CD8-positive, alpha-beta memory T cell (primary cell): ENCODE data around the gene HARS2. TPM values are rescaled to one million over a fixed set of nuclear protein-coding genes. Genes with fewer than 3 reads are reported as not detected.

Experiments
- polyA plus RNA-seq: library from polyadenylated mRNA; unstranded; fragments of 300-500 nt; fragmentation: Illumina TruSeq; gene quantifications from one replicate; pipeline ENCODE4 v1.2.3, GENCODE V29; 2021
- total RNA-seq, 2 experiments: library from RNA; stranded (reverse); gene quantifications; one replicate each; pipeline ENCODE4 v1.2.3, GENCODE V29; 2021

HARS2 gene
- total and polyA plus RNA-seq, 3 experiments from 2014 or later: 21.0 to 29.4 (median 26.4) TPM

Other genes with a start within 250 kb of the HARS2 start
- 10 to 100 TPM; 11.1 to 11.9 TPM for gene EIF4EBP3, start 143.8 kb upstream of the HARS2 start, total RNA-seq
- 22.2 TPM for gene EIF4EBP3, start 143.8 kb upstream of the HARS2 start, polyA plus RNA-seq
- gene SRA1, start 134.0 kb upstream of the HARS2 start, total RNA-seq: 10 to 100 TPM; 59.6 to 60.7 TPM
- 36.1 TPM for gene SRA1, start 134.0 kb upstream of the HARS2 start, polyA plus RNA-seq
- 10 to 100 TPM; 14.1 to 17.0 TPM for gene APBB3, start 126.9 kb upstream of the HARS2 start, total RNA-seq
- gene APBB3, start 126.9 kb upstream of the HARS2 start, polyA plus RNA-seq: 3.5 TPM
- 100 to 1,000 TPM; 120 to 126 TPM for gene SLC35A4, start 126.6 kb upstream of the HARS2 start, total RNA-seq
- gene SLC35A4, start 126.6 kb upstream of the HARS2 start, polyA plus RNA-seq: 105 TPM
- gene CD14, start 58.3 kb upstream of the HARS2 start, total RNA-seq: 1 to 10 TPM; 3.1 to 3.3 TPM
- gene CD14, start 58.3 kb upstream of the HARS2 start, polyA plus RNA-seq: 0.43 TPM
- 10 to 100 TPM; 23.9 to 24.4 TPM for gene TMCO6, start 52.0 kb upstream of the HARS2 start, total RNA-seq
- gene TMCO6, start 52.0 kb upstream of the HARS2 start, polyA plus RNA-seq: 15.4 TPM
- 10 to 100 TPM; 77.5 to 81.7 TPM for gene NDUFA2, start 43.8 kb upstream of the HARS2 start, total RNA-seq
- 146 TPM for gene NDUFA2, start 43.8 kb upstream of the HARS2 start, polyA plus RNA-seq
- gene IK, start 43.6 kb upstream of the HARS2 start, total RNA-seq: 100 to 1,000 TPM in 1 of 2 experiments, 10 to 100 TPM in 1; 96.3 to 104 TPM
- 193 TPM for gene IK, start 43.6 kb upstream of the HARS2 start, polyA plus RNA-seq
- gene WDR55, start 26.6 kb upstream of the HARS2 start, total RNA-seq: 10 to 100 TPM; 40.1 to 40.7 TPM
- gene WDR55, start 26.6 kb upstream of the HARS2 start, polyA plus RNA-seq: 17.3 TPM
- 1 to 10 TPM; 2.3 to 2.9 TPM for gene DND1, start 17.9 kb upstream of the HARS2 start, total RNA-seq
- gene DND1, start 17.9 kb upstream of the HARS2 start, polyA plus RNA-seq: not detected
- gene HARS1, start 85 bp upstream of the HARS2 start, total RNA-seq: 100 to 1,000 TPM in 1 of 2 experiments, 10 to 100 TPM in 1; 97.4 to 104 TPM
- gene HARS1, start 85 bp upstream of the HARS2 start, polyA plus RNA-seq: 63.6 TPM
- gene ZMAT2, start 9.0 kb downstream of the HARS2 start, total RNA-seq: 10 to 100 TPM; 71.2 to 75.2 TPM
- gene ZMAT2, start 9.0 kb downstream of the HARS2 start, polyA plus RNA-seq: 81.7 TPM
- gene PCDHA1, start 94.7 kb downstream of the HARS2 start, total RNA-seq: not detected
- gene PCDHA1, start 94.7 kb downstream of the HARS2 start, polyA plus RNA-seq: not detected
- gene PCDHA2, start 103.4 kb downstream of the HARS2 start, total RNA-seq: not detected
- not detected for gene PCDHA2, start 103.4 kb downstream of the HARS2 start, polyA plus RNA-seq
- not detected for gene PCDHA3, start 109.6 kb downstream of the HARS2 start, total RNA-seq
- not detected for gene PCDHA3, start 109.6 kb downstream of the HARS2 start, polyA plus RNA-seq
- not detected for gene PCDHA4, start 115.6 kb downstream of the HARS2 start, total RNA-seq
- not detected for gene PCDHA4, start 115.6 kb downstream of the HARS2 start, polyA plus RNA-seq
- gene PCDHA5, start 130.2 kb downstream of the HARS2 start, total RNA-seq: not detected
- gene PCDHA5, start 130.2 kb downstream of the HARS2 start, polyA plus RNA-seq: not detected
- not detected for gene PCDHA6, start 136.5 kb downstream of the HARS2 start, total RNA-seq
- gene PCDHA6, start 136.5 kb downstream of the HARS2 start, polyA plus RNA-seq: not detected
- not detected for gene PCDHA7, start 142.8 kb downstream of the HARS2 start, total RNA-seq
- not detected for gene PCDHA7, start 142.8 kb downstream of the HARS2 start, polyA plus RNA-seq
- gene PCDHA8, start 149.7 kb downstream of the HARS2 start, total RNA-seq: not detected
- gene PCDHA8, start 149.7 kb downstream of the HARS2 start, polyA plus RNA-seq: not detected
- gene PCDHA9, start 156.9 kb downstream of the HARS2 start, total RNA-seq: not detected
- gene PCDHA9, start 156.9 kb downstream of the HARS2 start, polyA plus RNA-seq: not detected
- gene PCDHA10, start 164.4 kb downstream of the HARS2 start, total RNA-seq: not detected
- gene PCDHA10, start 164.4 kb downstream of the HARS2 start, polyA plus RNA-seq: not detected
- not detected for gene PCDHA11, start 177.5 kb downstream of the HARS2 start, total RNA-seq
- gene PCDHA11, start 177.5 kb downstream of the HARS2 start, polyA plus RNA-seq: not detected
- not detected for gene PCDHA12, start 183.9 kb downstream of the HARS2 start, total RNA-seq
- gene PCDHA12, start 183.9 kb downstream of the HARS2 start, polyA plus RNA-seq: not detected
- not detected for gene PCDHA13, start 190.7 kb downstream of the HARS2 start, total RNA-seq
- gene PCDHA13, start 190.7 kb downstream of the HARS2 start, polyA plus RNA-seq: not detected
- gene PCDHAC1, start 234.8 kb downstream of the HARS2 start, total RNA-seq: not detected
- not detected for gene PCDHAC1, start 234.8 kb downstream of the HARS2 start, polyA plus RNA-seq